ENCODE results near the gene NUP133.

GRCh38 chr1:229514578-229515275, 6.6 kb upstream of the NUP133 start:
- no peak for TF ChIP-seq ZFX (IDR thresholded peaks at IDR 0.05)
- TF ChIP-seq, protein P1, sequence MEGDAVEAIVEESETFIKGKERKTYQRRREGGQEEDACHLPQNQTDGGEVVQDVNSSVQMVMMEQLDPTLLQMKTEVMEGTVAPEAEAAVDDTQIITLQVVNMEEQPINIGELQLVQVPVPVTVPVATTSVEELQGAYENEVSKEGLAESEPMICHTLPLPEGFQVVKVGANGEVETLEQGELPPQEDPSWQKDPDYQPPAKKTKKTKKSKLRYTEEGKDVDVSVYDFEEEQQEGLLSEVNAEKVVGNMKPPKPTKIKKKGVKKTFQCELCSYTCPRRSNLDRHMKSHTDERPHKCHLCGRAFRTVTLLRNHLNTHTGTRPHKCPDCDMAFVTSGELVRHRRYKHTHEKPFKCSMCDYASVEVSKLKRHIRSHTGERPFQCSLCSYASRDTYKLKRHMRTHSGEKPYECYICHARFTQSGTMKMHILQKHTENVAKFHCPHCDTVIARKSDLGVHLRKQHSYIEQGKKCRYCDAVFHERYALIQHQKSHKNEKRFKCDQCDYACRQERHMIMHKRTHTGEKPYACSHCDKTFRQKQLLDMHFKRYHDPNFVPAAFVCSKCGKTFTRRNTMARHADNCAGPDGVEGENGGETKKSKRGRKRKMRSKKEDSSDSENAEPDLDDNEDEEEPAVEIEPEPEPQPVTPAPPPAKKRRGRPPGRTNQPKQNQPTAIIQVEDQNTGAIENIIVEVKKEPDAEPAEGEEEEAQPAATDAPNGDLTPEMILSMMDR (conservative IDR thresholded peaks at IDR 0.05) = peak; percentile 92
